Panc1 (cell line): Measurements from ENCODE around the gene PF4V1. TPM values are rescaled to one million over a fixed set of nuclear protein-coding genes. Genes with fewer than 3 reads are reported as not detected.

ENCODE experiments used
- ATAC-seq: fragments of 200-7000 bp; cut with Tn5 transposase; 2 replicates; pipeline ENCODE4 v1.9.1; 2020; ENCODE audit warnings: mild to moderate bottlenecking, moderate library complexity
- BruUV-seq: library from RNA; stranded (reverse); fragments of 400-500 nt; replicated peaks from 2 replicates; lab custom pipeline; 2021; lab: Mats Ljungman, UMichigan
- CTCF ChIA-PET: fragments of 300-600 bp; sonication (Branson Sonifier 250); formaldehyde crosslinking; loops from one replicate; lab custom pipeline; 2022; ENCODE audit warnings: antibody characterized with exemption; lab: Charles Lee
- POLR2A ChIA-PET: fragments of 300-600 bp; sonication (Branson Sonifier 250); formaldehyde crosslinking; loops from one replicate; lab custom pipeline; 2022; ENCODE audit warnings: antibody characterized with exemption; lab: Charles Lee
- DNase-seq: peaks from one replicate; pipeline ENCODE4 v3.0.0-alpha.2; 2010; ENCODE audit warnings: low read depth, low spot score
- H3K27ac ChIP-seq: 2 replicates; pipeline ENCODE4 v1.5.1; 2011; ENCODE audit warnings: mild to moderate bottlenecking, low read length, inconsistent platforms
- H3K27me3 ChIP-seq: fragments of 200-500 bp; sonication (Bioruptor generic); 2 replicates; pipeline ENCODE4 v1.6.0; 2014; ENCODE audit warnings: low read length, inconsistent platforms; ENCODE audit not compliant: control insufficient read depth, insufficient read depth
- H3K36me3 ChIP-seq: fragments of 200-500 bp; sonication (Bioruptor generic); 2 replicates; pipeline ENCODE4 v1.5.1; 2014; ENCODE audit warnings: inconsistent platforms, mild to moderate bottlenecking, low read length, moderate library complexity; ENCODE audit not compliant: control insufficient read depth, insufficient read depth
- H3K4me1 ChIP-seq: 2 replicates; pipeline ENCODE4 v1.5.1; 2011; ENCODE audit warnings: inconsistent platforms, mild to moderate bottlenecking, low read length, moderate library complexity; ENCODE audit not compliant: control insufficient read depth, insufficient read depth
- H3K4me3 ChIP-seq, 2 experiments: 2 replicates each; pipeline ENCODE4 v1.5.1; 2011 to 2012; ENCODE audit warnings: low read depth in 2 of 2, low read length in 2 of 2, mild to moderate bottlenecking in 2 of 2, inconsistent platforms in 1 of 2, moderate library complexity in 1 of 2
- H3K9me3 ChIP-seq: fragments of 200-500 bp; sonication (Bioruptor generic); 2 replicates; pipeline ENCODE4 v1.5.1; 2014; ENCODE audit warnings: low read depth, mild to moderate bottlenecking, inconsistent platforms, low read length, moderate library complexity; ENCODE audit not compliant: control insufficient read depth, insufficient read depth
- CTCF ChIP-seq: fragments of 450-650 bp; IDR thresholded peaks from 2 replicates; pipeline ENCODE4 v1.5.1; 2017; ENCODE audit warnings: mild to moderate bottlenecking
- POLR2AphosphoS5 ChIP-seq: IDR thresholded peaks from 2 replicates; pipeline ENCODE4 v1.6.1; 2012; ENCODE audit warnings: mild to moderate bottlenecking, low read depth, low read length, moderate library complexity
- REST ChIP-seq, 2 experiments: IDR thresholded peaks; 2 replicates each; pipeline ENCODE4 v1.6.1; 2011 to 2012; ENCODE audit warnings: low read depth in 2 of 2, control low read depth in 1 of 2, low read length in 1 of 2, mild to moderate bottlenecking in 1 of 2, moderate library complexity in 1 of 2; ENCODE audit not compliant: insufficient read depth in 1 of 2
- SIN3A ChIP-seq: IDR thresholded peaks from 2 replicates; pipeline ENCODE4 v1.6.1; 2012; ENCODE audit warnings: low read depth, mild to moderate bottlenecking, low read length, moderate library complexity, borderline replicate concordance; ENCODE audit not compliant: insufficient read depth
- TCF7L2 ChIP-seq: IDR thresholded peaks from 2 replicates; pipeline ENCODE4 v1.6.1; 2011; ENCODE audit warnings: mild to moderate bottlenecking, low read depth, low read length, inconsistent platforms
- in situ Hi-C: cut with HindIII; loops from 2 replicates; pipeline ENCODE4 v1.10.0; 2016; ENCODE audit warnings: low sequenced_read_pairs, low pct_unique_long_range_greater_than_20kb
- intact Hi-C: fragments of 100-400 bp; cut with micrococcal nuclease; formaldehyde crosslinking; loops from one replicate; pipeline ENCODE4 v1.10.0; 2022; ENCODE audit not compliant: unreplicated experiment
- total RNA-seq: library from RNA; stranded (reverse); gene quantifications from one replicate; pipeline ENCODE4 v1.2.1, GENCODE V29; 2021; ENCODE audit not compliant: unreplicated experiment

The PF4V1 gene
- total RNA-seq, 1 experiment from 2014 or later, result 0.51 TPM

GRCh38 chr4:73850261-73850970 lies 2.7 kb upstream of the PF4V1 start:
- no TSS peak for BruUV-seq
- DNase-seq, result no peak
- Histone ChIP-seq H3K27me3 (no peaks in the 10 kb centered on the region), H3K9me3 (no peaks in the 10 kb centered on the region), H3K4me3 (no peak overlapping the region), H3K27ac (no peak overlapping the region), H3K4me1 (no peaks in the 10 kb centered on the region), H3K36me3 (no peaks in the 10 kb centered on the region)
- no peak for TF ChIP-seq REST (IDR thresholded peaks at IDR 0.05; ENCODE audit: insufficient read depth in 1 of 2, low read depth in 2 of 2, low read length in 1 of 2)
- no peak for TF ChIP-seq POLR2AphosphoS5
- TF ChIP-seq TCF7L2, result no peak
- TF ChIP-seq SIN3A, result no peak
- no peak for ATAC-seq
- in situ Hi-C loops, result no loop called here
- CTCF ChIA-PET, result interaction anchor here (0.6 kb wide), 1 partner anchor 14 kb away, joined by 3 read pairs; the partner anchor contains the start of gene CXCL6
- intact Hi-C loops, result no loop called here
- POLR2A ChIA-PET, result no interaction called here

- H3K36me3 ChIP-seq, result no peaks in the 10 kb centered on the region
- no peaks in the 10 kb centered on the region for H3K4me1 ChIP-seq
- TF ChIP-seq REST (IDR thresholded peaks at IDR 0.05; ENCODE audit: insufficient read depth in 1 of 2, low read depth in 2 of 2, low read length in 1 of 2) (no peak), POLR2AphosphoS5 (no peak), SIN3A (no peak), TCF7L2 (no peak), CTCF (no peak)
- DNase-seq, result no peak
- H3K27ac ChIP-seq, result no peak overlapping the region
- POLR2A ChIA-PET, result no interaction called here
- intact Hi-C loops (no loop called here), in situ Hi-C loops (no loop called here)
- H3K27me3 ChIP-seq, result no peaks in the 10 kb centered on the region
- CTCF ChIA-PET, result interaction anchor here (0.6 kb wide), 1 partner anchor 15 kb away, joined by 3 read pairs; the partner anchor contains the start of gene CXCL6
- no peak overlapping the region for H3K4me3 ChIP-seq
- no peak for ATAC-seq
- no peaks in the 10 kb centered on the region for H3K9me3 ChIP-seq
- BruUV-seq, result no TSS peak
These were observed 1.8 kb upstream of the PF4V1 start for GRCh38 chr4:73851293-73851692.
